ENCODE measurements around the gene ATP11B.

Gene ATP11B

DNA sequence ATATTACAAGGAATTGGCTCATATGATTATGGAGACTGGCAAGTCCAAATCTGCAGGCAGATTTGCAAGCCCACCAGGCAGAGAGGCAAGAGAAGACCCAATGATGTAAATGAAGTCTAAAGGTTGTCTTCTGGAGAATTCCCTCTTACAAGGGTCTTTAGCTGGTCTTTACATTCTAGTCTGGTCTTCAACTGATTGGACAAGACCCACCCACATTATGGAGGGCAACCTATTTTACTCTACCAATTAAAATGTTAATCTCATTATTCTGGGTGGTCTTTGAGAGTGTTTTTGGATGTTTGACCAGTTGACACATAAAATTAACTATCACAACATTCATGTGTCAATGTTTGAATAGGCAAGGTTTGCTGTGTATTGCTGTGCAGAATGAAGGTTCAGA, 28.0 kb upstream of the ATP11B start:
- no peak overlapping the region for H3K4me3 ChIP-seq (ENCODE audit: low read depth, low read length)
- no peak for DNase-seq (ENCODE audit: low read depth)
- in situ Hi-C loops (cut with HindIII; ENCODE audit: low sequenced_read_pairs), result no loop called here
- TF ChIP-seq, protein P1, sequence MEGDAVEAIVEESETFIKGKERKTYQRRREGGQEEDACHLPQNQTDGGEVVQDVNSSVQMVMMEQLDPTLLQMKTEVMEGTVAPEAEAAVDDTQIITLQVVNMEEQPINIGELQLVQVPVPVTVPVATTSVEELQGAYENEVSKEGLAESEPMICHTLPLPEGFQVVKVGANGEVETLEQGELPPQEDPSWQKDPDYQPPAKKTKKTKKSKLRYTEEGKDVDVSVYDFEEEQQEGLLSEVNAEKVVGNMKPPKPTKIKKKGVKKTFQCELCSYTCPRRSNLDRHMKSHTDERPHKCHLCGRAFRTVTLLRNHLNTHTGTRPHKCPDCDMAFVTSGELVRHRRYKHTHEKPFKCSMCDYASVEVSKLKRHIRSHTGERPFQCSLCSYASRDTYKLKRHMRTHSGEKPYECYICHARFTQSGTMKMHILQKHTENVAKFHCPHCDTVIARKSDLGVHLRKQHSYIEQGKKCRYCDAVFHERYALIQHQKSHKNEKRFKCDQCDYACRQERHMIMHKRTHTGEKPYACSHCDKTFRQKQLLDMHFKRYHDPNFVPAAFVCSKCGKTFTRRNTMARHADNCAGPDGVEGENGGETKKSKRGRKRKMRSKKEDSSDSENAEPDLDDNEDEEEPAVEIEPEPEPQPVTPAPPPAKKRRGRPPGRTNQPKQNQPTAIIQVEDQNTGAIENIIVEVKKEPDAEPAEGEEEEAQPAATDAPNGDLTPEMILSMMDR (IDR thresholded peaks at IDR 0.05; ENCODE audit: low read depth, low read length, missing control alignments), result no peak

GRCh38 chr3:182766099-182766498, 27.2 kb upstream of the ATP11B start:
- DNase-seq (ENCODE audit: low read depth), result no peak
- no peak overlapping the region for H3K4me3 ChIP-seq (ENCODE audit: low read depth, low read length)
- in situ Hi-C loops (cut with HindIII; ENCODE audit: low sequenced_read_pairs), result no loop called here
- TF ChIP-seq, protein P1 (IDR thresholded peaks at IDR 0.05; ENCODE audit: low read depth, low read length, missing control alignments), result no peak

GRCh38 chr3:182768413-182768812, 24.9 kb upstream of the ATP11B start:
- in situ Hi-C loops (cut with HindIII; ENCODE audit: low sequenced_read_pairs), result no loop called here
- TF ChIP-seq, protein P1 (IDR thresholded peaks at IDR 0.05; ENCODE audit: low read depth, low read length, missing control alignments), result no peak
- no peak for DNase-seq (ENCODE audit: low read depth)
- no peak overlapping the region for H3K4me3 ChIP-seq (ENCODE audit: low read depth, low read length)

DNA sequence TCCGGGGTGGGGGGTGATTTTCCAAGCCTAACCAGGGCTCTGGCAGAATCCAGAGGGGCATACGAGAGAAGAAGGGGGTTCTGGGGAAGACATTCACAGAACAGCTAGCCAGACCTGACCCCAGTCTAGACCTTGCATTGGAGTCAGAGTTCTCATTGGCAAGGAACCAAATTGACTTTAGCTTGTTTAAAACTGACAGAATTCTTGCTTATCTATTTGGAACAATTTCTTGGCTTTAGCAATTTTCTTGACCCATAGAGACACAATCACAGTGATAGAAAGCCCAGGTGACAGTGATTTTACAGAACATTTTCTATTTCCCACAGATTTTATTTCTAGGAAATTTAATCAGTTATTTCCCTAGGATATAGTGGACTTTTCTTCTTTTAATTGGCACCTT, 23.6 kb upstream of the ATP11B start:
- in situ Hi-C loops (cut with HindIII; ENCODE audit: low sequenced_read_pairs), result no loop called here

DNA sequence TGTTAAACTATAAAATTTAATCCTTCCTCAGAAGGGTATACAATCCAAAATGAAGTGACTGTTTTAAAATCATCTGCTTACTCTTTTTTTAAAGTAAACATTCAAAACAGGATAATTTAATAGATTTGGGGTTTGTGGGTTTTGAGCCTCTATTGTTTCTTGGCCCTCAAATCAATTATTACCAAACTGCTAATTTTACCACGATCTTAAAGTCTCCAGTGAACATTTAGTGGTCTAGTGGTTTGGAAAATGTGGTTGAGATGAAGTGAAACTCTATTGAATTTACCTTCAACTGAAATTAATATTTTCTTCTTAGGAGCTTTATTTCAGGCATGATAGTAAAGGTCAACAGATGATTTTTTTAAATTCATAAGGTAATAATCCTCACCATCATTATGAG, 11.2 kb upstream of the ATP11B start:
- TF ChIP-seq, protein P1 (IDR thresholded peaks at IDR 0.05; ENCODE audit: low read depth, low read length, missing control alignments), result no peak
- H3K4me3 ChIP-seq (ENCODE audit: low read depth, low read length), result no peak overlapping the region
- no peak for DNase-seq (ENCODE audit: low read depth)
- in situ Hi-C loops (cut with HindIII; ENCODE audit: low sequenced_read_pairs), result no loop called here

More for the DNA sequence above, 23.6 kb upstream of the ATP11B start:
- TF ChIP-seq, protein P1 (IDR thresholded peaks at IDR 0.05; ENCODE audit: low read depth, low read length, missing control alignments), result no peak
- no peak overlapping the region for H3K4me3 ChIP-seq (ENCODE audit: low read depth, low read length)
- DNase-seq (ENCODE audit: low read depth), result no peak

GRCh38 chr3:182783106-182783505, 10.2 kb upstream of the ATP11B start:
- in situ Hi-C loops (cut with HindIII; ENCODE audit: low sequenced_read_pairs), result no loop called here
- DNase-seq (ENCODE audit: low read depth), result no peak
- H3K4me3 ChIP-seq (ENCODE audit: low read depth, low read length), result no peak overlapping the region
- TF ChIP-seq, protein P1 (IDR thresholded peaks at IDR 0.05; ENCODE audit: low read depth, low read length, missing control alignments), result no peak

GRCh38 chr3:182784542-182784941, 8.8 kb upstream of the ATP11B start:
- H3K4me3 ChIP-seq (ENCODE audit: low read depth, low read length), result no peak overlapping the region
- in situ Hi-C loops (cut with HindIII; ENCODE audit: low sequenced_read_pairs), result no loop called here
- TF ChIP-seq, protein P1 (IDR thresholded peaks at IDR 0.05; ENCODE audit: low read depth, low read length, missing control alignments), result no peak
- DNase-seq (ENCODE audit: low read depth), result no peak
